Islet of Langerhans (tissue), 1 donor: Measurements from ENCODE around the gene PMM2.

Experiments
- FAIRE-seq: peaks from one replicate; lab custom pipeline; 2011; peaks lifted over from hg19 to GRCh38; lab: Jason Lieb, UNC

PMM2 gene

GRCh38 chr16:8888951-8889892 is 91.6 kb downstream of the PMM2 start:
- FAIRE-seq, result no peak

- FAIRE-seq, result no peak
Measured at GRCh38 chr16:8889893-8890548, 92.4 kb downstream of the PMM2 start.

- no peak for FAIRE-seq
Measured at GRCh38 chr16:8890549-8890921, 92.9 kb downstream of the PMM2 start.

DNA sequence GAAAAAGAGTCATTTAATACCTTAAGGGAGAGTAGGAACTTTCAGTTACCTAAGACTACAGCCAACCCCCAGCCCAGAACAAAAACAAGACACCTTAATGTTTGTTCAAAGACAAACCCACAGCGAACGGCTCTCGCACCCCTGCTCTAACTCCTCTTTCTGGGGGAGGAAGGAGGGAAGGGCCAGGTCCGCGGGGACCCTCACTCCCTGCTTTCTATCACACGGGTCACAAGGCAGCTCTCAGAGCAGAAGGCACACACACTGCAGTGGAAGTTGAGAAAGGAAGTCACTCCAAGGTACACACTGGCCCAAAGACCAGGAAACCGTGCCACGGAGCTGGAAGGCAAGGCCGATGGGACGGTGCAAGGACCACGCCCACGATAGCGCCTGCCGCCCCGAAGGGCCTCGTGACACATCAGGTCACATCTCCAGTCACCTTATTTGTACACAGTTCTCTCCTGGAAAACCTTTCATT is 94.5 kb downstream of the PMM2 start:
- no peak for FAIRE-seq

DNA sequence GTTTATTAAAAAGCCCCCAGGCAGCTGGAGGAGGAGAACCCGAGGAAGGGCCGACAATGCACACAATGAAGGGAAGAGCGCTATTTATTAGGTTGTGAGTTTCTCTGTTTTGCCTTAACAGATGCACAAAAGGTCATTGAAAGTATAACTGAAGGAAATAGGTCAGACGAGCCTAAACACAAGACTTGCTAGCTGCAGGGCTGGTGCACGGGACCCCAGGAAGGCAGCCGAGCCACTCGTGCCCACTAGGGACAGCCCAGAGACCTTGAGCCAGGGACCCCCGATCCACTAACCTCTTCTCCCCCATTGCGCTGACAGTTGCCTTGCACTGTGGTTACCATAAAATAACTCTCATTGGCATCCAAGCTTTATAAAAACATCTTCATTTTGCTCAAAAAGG is 95.8 kb downstream of the PMM2 start:
- no peak for FAIRE-seq

DNA sequence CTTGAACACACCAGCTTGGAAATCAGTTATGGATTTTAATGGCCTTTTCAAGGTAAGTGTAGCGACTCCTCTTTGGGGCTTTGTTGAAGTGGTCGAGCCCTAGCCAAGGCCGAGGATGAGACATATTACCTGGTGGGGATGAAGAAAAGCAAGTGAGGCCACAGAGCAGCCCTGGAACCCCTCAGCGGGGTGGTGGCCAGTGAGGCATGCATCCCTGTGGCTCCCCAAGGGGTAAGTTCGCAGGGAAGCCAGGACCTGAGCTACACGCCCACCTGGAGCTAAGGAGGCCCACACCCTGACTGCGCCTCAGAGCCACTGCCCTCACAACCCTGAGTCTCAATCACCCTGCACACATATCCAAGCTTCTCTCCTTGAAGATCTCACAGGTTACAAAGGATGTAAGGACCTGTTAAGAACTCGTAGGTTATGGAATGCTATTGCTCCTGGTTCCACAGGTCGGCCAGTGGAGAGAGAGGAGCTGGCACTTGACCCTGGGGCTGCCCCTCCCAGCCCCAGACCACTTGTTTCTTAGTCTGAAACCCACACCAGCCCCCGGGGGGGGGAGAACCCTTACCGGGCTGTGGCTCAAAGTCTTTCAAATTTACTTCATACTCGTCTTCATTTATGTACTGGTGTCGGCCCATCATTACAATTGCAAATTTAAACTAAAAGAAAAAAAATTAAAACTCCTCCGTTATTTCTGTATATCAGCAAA is 96.5 kb downstream of the PMM2 start:
- FAIRE-seq, result no peak

- no peak for FAIRE-seq
Measured at GRCh38 chr16:8894736-8895334, 97.2 kb downstream of the PMM2 start.

DNA sequence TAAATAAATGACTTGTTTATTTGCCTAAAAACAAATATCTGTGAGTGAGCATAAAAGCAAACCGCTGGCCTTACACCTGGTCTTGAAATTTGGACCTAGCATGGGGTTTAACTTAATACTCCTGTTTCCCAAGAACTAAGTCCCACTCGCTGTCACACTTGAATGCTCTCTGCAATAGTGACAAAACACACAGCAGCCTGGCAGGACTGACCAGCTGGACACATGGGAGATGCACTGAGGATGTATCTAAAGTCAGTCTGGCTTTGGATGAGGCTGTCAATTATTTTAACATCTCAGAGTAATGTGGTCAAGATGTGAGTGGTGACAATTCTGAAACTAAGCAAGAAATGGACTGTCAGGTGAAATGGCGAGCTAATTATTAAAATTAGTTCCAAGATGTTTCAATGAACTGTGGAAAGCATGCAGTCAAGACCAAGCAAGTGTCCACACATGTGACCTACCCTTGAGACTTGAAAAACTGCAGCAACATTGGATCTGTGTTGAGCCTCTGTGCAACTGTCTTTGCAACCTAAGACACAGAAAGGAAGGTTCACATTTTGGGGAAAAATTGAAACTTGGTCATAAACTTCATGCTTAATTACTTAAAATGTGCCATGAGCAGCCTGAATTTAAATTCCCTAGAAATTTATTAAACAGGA is 101.2 kb downstream of the PMM2 start:
- FAIRE-seq, result no peak
